Natural killer cell (primary cell): ENCODE measurements around the gene AGBL4. TPM values are rescaled to one million over a fixed set of nuclear protein-coding genes. Genes with fewer than 3 reads are reported as not detected.
A peak's percentile ranks its signal among the peaks of the same experiment; 100 is the strongest.

Experiments used
- ATAC-seq, 3 donors: fragments of 150-1000 bp in 2 of 3; fragments of 200-7000 bp in 1 of 3; cut with Tn5 transposase; 1 replicate in 1 of 3; 2 replicates in 2 of 3; pipeline ENCODE4 v1.10.0; 2021; ENCODE audit warnings: mild to moderate bottlenecking in 2 of 3, moderate library complexity in 2 of 3
- DNase-seq, 2 donors: peaks; one replicate each; pipeline versions ENCODE4 v3.0.0 to v3.0.0-alpha.2; 2013 to 2021; ENCODE audit warnings: mixed read lengths in 1 of 2
- H3K27ac ChIP-seq: one replicate; pipeline ENCODE4 v1.5.1; 2013; ENCODE audit warnings: mild to moderate bottlenecking, low read length
- H3K27me3 ChIP-seq: one replicate; pipeline ENCODE4 v1.6.1; 2013; ENCODE audit warnings: low read length; ENCODE audit not compliant: control insufficient read depth, insufficient read depth
- H3K36me3 ChIP-seq: one replicate; pipeline ENCODE4 v1.6.1; 2013; ENCODE audit warnings: low read length; ENCODE audit not compliant: control insufficient read depth, insufficient read depth
- H3K4me1 ChIP-seq: one replicate; pipeline ENCODE4 v1.6.1; 2013; ENCODE audit warnings: low read length; ENCODE audit not compliant: control insufficient read depth, insufficient read depth
- H3K4me3 ChIP-seq: one replicate; pipeline ENCODE4 v1.5.1; 2013; ENCODE audit warnings: low read length
- H3K9me3 ChIP-seq: one replicate; pipeline ENCODE4 v1.6.1; 2013; ENCODE audit warnings: low read length; ENCODE audit not compliant: control insufficient read depth, insufficient read depth
- H3K27ac Mint-ChIP-seq, 2 donors: one replicate each; pipeline ENCODE4 v1.8.0; 2022; ENCODE audit warnings: mild to moderate bottlenecking in 2 of 2, mixed read lengths in 2 of 2, moderate library complexity in 1 of 2
- H3K27me3 Mint-ChIP-seq, 2 donors: one replicate each; pipeline ENCODE4 v1.8.0; 2022; ENCODE audit warnings: low read depth in 2 of 2, mixed read lengths in 2 of 2
- H3K36me3 Mint-ChIP-seq: one replicate; pipeline ENCODE4 v1.8.0; 2022; ENCODE audit warnings: mixed read lengths
- H3K4me1 Mint-ChIP-seq, 2 donors: one replicate each; pipeline ENCODE4 v1.8.0; 2022; ENCODE audit warnings: mixed read lengths in 2 of 2
- H3K4me3 Mint-ChIP-seq: one replicate; pipeline ENCODE4 v1.8.0; 2022; ENCODE audit warnings: mild to moderate bottlenecking, moderate library complexity, mixed read lengths
- H3K9me3 Mint-ChIP-seq, 2 donors: one replicate each; pipeline ENCODE4 v1.8.0; 2022; ENCODE audit warnings: mixed read lengths in 2 of 2
- CTCF ChIP-seq: fragments of 200-600 bp; IDR thresholded peaks from one replicate; pipeline ENCODE4 v1.8.0; 2022; ENCODE audit warnings: antibody characterized with exemption
- WGBS: methylation state at CpG from one replicate; pipeline ENCODE4 v1.1.7; 2013; ENCODE audit warnings: missing lambda C conversion rate; ENCODE audit not compliant: insufficient coverage; 5-methylcytosine and 5-hydroxymethylcytosine counted together
- intact Hi-C: fragments of 100-400 bp; cut with micrococcal nuclease; formaldehyde crosslinking; loops from one replicate; pipeline ENCODE4 v1.14.2; 2022
- total RNA-seq, 4 donors: library from RNA; stranded (reverse); fragments of 120-200 nt in 1 of 4; gene quantifications; one replicate each; pipeline versions ENCODE4 v1.2.3 to v1.2.4, GENCODE V29; 2013 to 2022

AGBL4 gene
- total RNA-seq, 3 donors from 2014 or later (not counting 1 experiment from before 2014, with no cell fraction given) = not detected

- H3K36me3 Mint-ChIP-seq = no peaks in the 10 kb centered on the region
Observed at GRCh38 chr1:48499211-48499735, 1524.5 kb downstream of the AGBL4 start.

GRCh38 chr1:48498096-48498791 is 1525.5 kb downstream of the AGBL4 start:
- WGBS = 24% methylated on average over 14 of the region's 15 CpGs

More at GRCh38 chr1:48499211-48499735, 1524.5 kb downstream of the AGBL4 start:
- H3K4me3 Mint-ChIP-seq = no peak overlapping the region
- no peak overlapping the region for H3K27ac Mint-ChIP-seq
- H3K27me3 ChIP-seq = no peaks in the 10 kb centered on the region
- ATAC-seq = no peak
- peaks cover 6 to 10% of the 10 kb centered on the region in 2 donors for H3K4me1 Mint-ChIP-seq
- H3K27me3 Mint-ChIP-seq = no peaks in the 10 kb centered on the region
- no peaks in the 10 kb centered on the region for H3K9me3 ChIP-seq
- no peak for DNase-seq
- H3K4me1 ChIP-seq = no peaks in the 10 kb centered on the region
- H3K27ac ChIP-seq = no peak overlapping the region
- no peak for TF ChIP-seq CTCF
- no peaks in the 10 kb centered on the region for H3K9me3 Mint-ChIP-seq
- intact Hi-C loops = no loop called here
- no peak overlapping the region for H3K4me3 ChIP-seq
- WGBS = 94% methylated on average over 5 of the region's 8 CpGs
- no peaks in the 10 kb centered on the region for H3K36me3 ChIP-seq

GRCh38 chr1:48495911-48496310 is 1527.8 kb downstream of the AGBL4 start:
- Mint-ChIP-seq H3K36me3 (no peaks in the 10 kb centered on the region), H3K27ac (no peak overlapping the region), H3K27me3 (peaks cover 0 to 3% of the 10 kb centered on the region in 2 donors), H3K4me3 (no peak overlapping the region), H3K4me1 (peaks cover 6 to 10% of the 10 kb centered on the region in 2 donors), H3K9me3 (no peaks in the 10 kb centered on the region)
- Histone ChIP-seq H3K27ac (no peak overlapping the region), H3K4me3 (no peak overlapping the region), H3K36me3 (no peaks in the 10 kb centered on the region), H3K4me1 (no peaks in the 10 kb centered on the region), H3K27me3 (no peaks in the 10 kb centered on the region), H3K9me3 (no peaks in the 10 kb centered on the region)
- 100% methylated on average over 3 of the region's 3 CpGs for WGBS
- TF ChIP-seq CTCF = no peak
- ATAC-seq = no peak
- intact Hi-C loops = no loop called here
- DNase-seq = no peak

More at GRCh38 chr1:48498096-48498791, 1525.5 kb downstream of the AGBL4 start:
- H3K4me1 ChIP-seq = no peaks in the 10 kb centered on the region
- no peaks in the 10 kb centered on the region for H3K36me3 ChIP-seq
- ATAC-seq = peak; percentile 78 to 89 (median 82)
- TF ChIP-seq CTCF = peak; percentile 95
- Mint-ChIP-seq H3K27me3 (no peaks in the 10 kb centered on the region), H3K4me3 (no peak overlapping the region), H3K9me3 (no peaks in the 10 kb centered on the region), H3K4me1 (peaks cover 6 to 10% of the 10 kb centered on the region in 2 donors), H3K36me3 (no peaks in the 10 kb centered on the region), H3K27ac (no peak overlapping the region)
- intact Hi-C loops = loop anchor here (1.0 kb wide), 1 partner anchor 389 kb away; no protein-coding TSS in a partner anchor
- peak; percentile 53 to 79 for DNase-seq
- H3K27ac ChIP-seq = no peak overlapping the region
- H3K9me3 ChIP-seq = no peaks in the 10 kb centered on the region
- no peak overlapping the region for H3K4me3 ChIP-seq
- no peaks in the 10 kb centered on the region for H3K27me3 ChIP-seq
